T-cell (primary cell): Measurements from ENCODE around the gene TASP1. TPM values are rescaled to one million over a fixed set of nuclear protein-coding genes. Genes with fewer than 3 reads are reported as not detected.
A peak's percentile ranks its signal among the peaks of the same experiment; 100 is the strongest.

Experiments used
- ATAC-seq, 4 experiments: fragments of 200-7000 bp in 3 of 4; fragments of 150-1000 bp in 1 of 4; cut with Tn5 transposase; replicated peaks in 1 of 4; 1 replicate in 3 of 4; 2 replicates in 1 of 4; pipeline ENCODE4 v1.10.0; 2021; ENCODE audit warnings: moderate library complexity in 3 of 4, mild to moderate bottlenecking in 2 of 4, moderate number of reproducible peaks in 1 of 4
- CTCF ChIA-PET, 2 donors: fragments of 300-600 bp; sonication (Branson Sonifier 250); formaldehyde crosslinking; loops; one replicate each; lab custom pipeline; 2022; ENCODE audit warnings: antibody characterized with exemption in 2 of 2; lab: Charles Lee
- POLR2A ChIA-PET, 2 donors: fragments of 300-600 bp; sonication (Branson Sonifier 250); formaldehyde crosslinking; loops; one replicate each; lab custom pipeline; 2022; ENCODE audit warnings: antibody characterized with exemption in 2 of 2; lab: Charles Lee
- DNase-seq, 35 experiments: peaks; one replicate each; pipeline versions ENCODE4 v3.0.0 to v3.0.0-alpha.2; 2013 to 2023
- H3K27ac ChIP-seq: one replicate; pipeline ENCODE4 v1.5.1; 2013; ENCODE audit warnings: low read length
- H3K27me3 ChIP-seq, 2 experiments: replicated peaks in 1 of 2; 1 replicate in 1 of 2; 2 replicates in 1 of 2; pipeline versions ENCODE4 v1.6.1 to v1.7.0; 2013; ENCODE audit warnings: low read length in 1 of 2, mixed read lengths in 1 of 2; ENCODE audit not compliant: control insufficient read depth in 2 of 2, insufficient read depth in 2 of 2; ENCODE audit errors: extremely low read depth in 1 of 2
- H3K36me3 ChIP-seq, 2 donors: 1 replicate in 1 of 2; 2 replicates in 1 of 2; pipeline versions ENCODE4 v1.6.1 to v1.7.0; 2013; ENCODE audit warnings: low read length in 1 of 2; ENCODE audit not compliant: control insufficient read depth in 2 of 2, insufficient read depth in 1 of 2; ENCODE audit errors: extremely low read depth in 1 of 2
- H3K4me1 ChIP-seq, 2 experiments: 1 replicate in 1 of 2; 2 replicates in 1 of 2; pipeline versions ENCODE4 v1.6.1 to v1.7.0; 2013; ENCODE audit warnings: low read length in 2 of 2, mixed read lengths in 1 of 2; ENCODE audit not compliant: insufficient read depth in 2 of 2, control insufficient read depth in 1 of 2; ENCODE audit errors: extremely low read depth in 1 of 2
- H3K4me3 ChIP-seq, 2 donors: 1 replicate in 1 of 2; 2 replicates in 1 of 2; pipeline versions ENCODE4 v1.5.1 to v1.7.0; 2013; ENCODE audit warnings: mild to moderate bottlenecking in 2 of 2, low read length in 1 of 2, moderate library complexity in 1 of 2; ENCODE audit not compliant: control insufficient read depth in 1 of 2; ENCODE audit errors: extremely low read depth in 1 of 2
- H3K9me3 ChIP-seq: 2 replicates; pipeline ENCODE4 v1.7.0; 2013
- H3K27ac Mint-ChIP-seq, 2 donors: one replicate each; pipeline ENCODE4 v1.8.0; 2020 to 2021; ENCODE audit warnings: mild to moderate bottlenecking in 2 of 2, mixed read lengths in 2 of 2
- H3K27me3 Mint-ChIP-seq, 2 donors: one replicate each; pipeline ENCODE4 v1.8.0; 2021 to 2022; ENCODE audit warnings: mixed read lengths in 2 of 2
- H3K36me3 Mint-ChIP-seq: one replicate; pipeline ENCODE4 v1.8.0; 2021; ENCODE audit warnings: mixed read lengths
- H3K4me1 Mint-ChIP-seq, 3 donors: one replicate each; pipeline ENCODE4 v1.8.0; 2020 to 2022; ENCODE audit warnings: mixed read lengths in 3 of 3, mild to moderate bottlenecking in 1 of 3
- H3K4me3 Mint-ChIP-seq, 3 donors: one replicate each; pipeline ENCODE4 v1.8.0; 2020 to 2022; ENCODE audit warnings: mild to moderate bottlenecking in 3 of 3, mixed read lengths in 3 of 3, moderate library complexity in 3 of 3
- H3K9me3 Mint-ChIP-seq, 3 donors: one replicate each; pipeline ENCODE4 v1.8.0; 2020 to 2022; ENCODE audit warnings: mixed read lengths in 3 of 3
- WGBS: methylation state at CpG from one replicate; pipeline ENCODE4 v1.1.5; 2013; ENCODE audit warnings: missing lambda C conversion rate; ENCODE audit not compliant: insufficient coverage; 5-methylcytosine and 5-hydroxymethylcytosine counted together
- total RNA-seq, 35 experiments: library from RNA in 6 of 35; stranded (reverse) in 6 of 35; fragments of 120-200 nt in 1 of 35; gene quantifications; one replicate each; pipeline versions ENCODE4 v1.2.1 to v1.2.4 and lab custom pipeline; 2013 to 2026

The TASP1 gene
- total RNA-seq, 5 donors from 2014 or later (not counting 1 experiment from before 2014, with no cell fraction given) = 11.2 to 19.4 (median 13.8) TPM

GRCh38 chr20:13549451-13549850 is 89.3 kb downstream of the TASP1 start:
- no peaks in the 10 kb centered on the region for H3K27me3 Mint-ChIP-seq
- no peak overlapping the region for H3K27ac Mint-ChIP-seq
- H3K4me3 Mint-ChIP-seq = no peak overlapping the region
- Histone ChIP-seq H3K36me3 (no peaks in the 10 kb centered on the region), H3K27me3 (no peaks in the 10 kb centered on the region), H3K27ac (no peak overlapping the region), H3K4me3 (no peak overlapping the region), H3K4me1 (no peaks in the 10 kb centered on the region), H3K9me3 (no peaks in the 10 kb centered on the region)
- ChIA-PET CTCF (interaction anchor here (0.6 to 3.6 kb wide), 5 partner anchors 8 to 624 kb away, joined by 3 to 22 read pairs (median 5); no protein-coding TSS in a partner anchor), POLR2A (interaction anchor here in 1 of 2 donors (0.7 kb wide), 1 partner anchor 60 kb away, joined by 5 read pairs; no protein-coding TSS in a partner anchor)
- ATAC-seq (no peak), DNase-seq (no peak)
- H3K9me3 Mint-ChIP-seq = no peaks in the 10 kb centered on the region
- no peaks in the 10 kb centered on the region for H3K4me1 Mint-ChIP-seq
- peaks cover 23% of the 10 kb centered on the region for H3K36me3 Mint-ChIP-seq
- WGBS = no CpG with 5 or more reads among the region's 1 CpG

- Mint-ChIP-seq H3K27ac (no peak overlapping the region), H3K4me3 (no peak overlapping the region), H3K36me3 (peaks cover 11% of the 10 kb centered on the region), H3K4me1 (no peaks in the 10 kb centered on the region), H3K27me3 (no peaks in the 10 kb centered on the region), H3K9me3 (no peaks in the 10 kb centered on the region)
- H3K4me1 ChIP-seq = no peaks in the 10 kb centered on the region
- no peaks in the 10 kb centered on the region for H3K27me3 ChIP-seq
- ChIA-PET CTCF (interaction anchor here (0.6 to 3.6 kb wide), 24 partner anchors 9 to 622 kb away, joined by 3 to 32 read pairs (median 4); no protein-coding TSS in a partner anchor), POLR2A (interaction anchor here (0.5 to 0.6 kb wide), 4 partner anchors 10 to 430 kb away, joined by 3 read pairs; no protein-coding TSS in a partner anchor)
- no CpG with 5 or more reads among the region's 2 CpGs for WGBS
- DNase-seq (peak; percentile 3 to 69 (median 48)), ATAC-seq (peak in 1 of 4 experiments; percentile 41)
- no peaks in the 10 kb centered on the region for H3K36me3 ChIP-seq
- no peak overlapping the region for H3K27ac ChIP-seq
- H3K9me3 ChIP-seq = no peaks in the 10 kb centered on the region
- no peak overlapping the region for H3K4me3 ChIP-seq
Measured at GRCh38 chr20:13546497-13547131, 92.1 kb downstream of the TASP1 start.

DNA sequence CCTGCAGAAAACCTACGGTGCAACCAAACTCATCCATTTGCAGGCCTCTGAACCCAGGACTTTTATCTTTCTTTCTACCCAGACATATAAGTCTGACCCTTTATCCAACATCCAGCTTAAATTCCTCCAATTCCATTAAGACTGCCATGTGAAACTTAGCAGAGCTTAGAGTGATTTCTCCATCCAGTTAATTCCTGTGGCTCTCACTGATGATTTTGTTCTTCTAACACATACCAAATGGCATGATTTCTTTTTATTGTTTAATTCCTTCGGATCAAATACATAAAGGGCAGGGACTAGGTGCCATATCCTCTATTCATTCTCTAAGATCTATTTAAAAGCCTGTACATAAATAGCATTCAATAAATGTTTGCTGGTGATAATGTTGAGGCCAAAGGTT is 92.9 kb downstream of the TASP1 start:
- POLR2A ChIA-PET = interaction anchor here in 1 of 2 donors (0.7 kb wide), 1 partner anchor 17 kb away, joined by 4 read pairs; no protein-coding TSS in a partner anchor
- no peaks in the 10 kb centered on the region for H3K27me3 ChIP-seq
- no peaks in the 10 kb centered on the region for H3K4me1 ChIP-seq
- no peaks in the 10 kb centered on the region for H3K9me3 Mint-ChIP-seq
- no peaks in the 10 kb centered on the region for H3K4me1 Mint-ChIP-seq
- H3K9me3 ChIP-seq = no peaks in the 10 kb centered on the region
- 100% methylated on average over 1 of the region's 2 CpGs for WGBS
- H3K4me3 Mint-ChIP-seq = no peak overlapping the region
- ATAC-seq = no peak
- H3K4me3 ChIP-seq = no peak overlapping the region
- H3K27me3 Mint-ChIP-seq = no peaks in the 10 kb centered on the region
- no peak for DNase-seq
- CTCF ChIA-PET = interaction anchor here (0.6 to 3.6 kb wide), 13 partner anchors 8 to 620 kb away, joined by 3 to 32 read pairs (median 5); no protein-coding TSS in a partner anchor
- H3K36me3 ChIP-seq = no peaks in the 10 kb centered on the region
- no peak overlapping the region for H3K27ac Mint-ChIP-seq
- no peak overlapping the region for H3K27ac ChIP-seq
- peaks cover 10% of the 10 kb centered on the region for H3K36me3 Mint-ChIP-seq

DNA sequence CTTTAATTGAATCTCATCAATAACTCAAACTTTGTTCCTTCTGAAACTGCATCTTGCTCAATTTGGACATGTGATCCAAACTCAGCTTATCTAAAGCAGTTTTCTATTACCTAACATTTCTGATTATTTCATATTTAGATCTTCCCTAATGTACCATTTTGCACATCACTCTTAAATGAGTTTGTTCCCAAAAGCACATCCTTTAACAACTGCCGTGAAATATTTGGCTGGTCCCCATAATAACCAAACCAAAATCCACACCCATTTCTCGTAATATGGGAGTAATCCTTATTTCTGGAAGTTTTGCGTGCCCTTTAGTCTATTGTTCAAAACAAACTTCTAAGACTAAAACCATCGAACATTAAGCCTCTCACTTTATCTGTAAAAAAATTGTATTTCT is 94.9 kb downstream of the TASP1 start:
- H3K36me3 ChIP-seq = no peaks in the 10 kb centered on the region
- no peaks in the 10 kb centered on the region for H3K27me3 Mint-ChIP-seq
- H3K27ac ChIP-seq = no peak overlapping the region
- H3K9me3 Mint-ChIP-seq = no peaks in the 10 kb centered on the region
- no peak overlapping the region for H3K4me3 Mint-ChIP-seq
- H3K4me3 ChIP-seq = no peak overlapping the region
- no peaks in the 10 kb centered on the region for H3K27me3 ChIP-seq
- peaks cover 10% of the 10 kb centered on the region for H3K36me3 Mint-ChIP-seq
- DNase-seq (no peak), ATAC-seq (no peak)
- no peaks in the 10 kb centered on the region for H3K4me1 ChIP-seq
- no peaks in the 10 kb centered on the region for H3K4me1 Mint-ChIP-seq
- POLR2A ChIA-PET = no interaction called here
- no peaks in the 10 kb centered on the region for H3K9me3 ChIP-seq
- CTCF ChIA-PET = interaction anchor here (0.6 to 1.0 kb wide), 2 partner anchors 13 to 896 kb away, joined by 3 read pairs; no protein-coding TSS in a partner anchor
- H3K27ac Mint-ChIP-seq = no peak overlapping the region
- WGBS = no CpG with 5 or more reads among the region's 4 CpGs

DNA sequence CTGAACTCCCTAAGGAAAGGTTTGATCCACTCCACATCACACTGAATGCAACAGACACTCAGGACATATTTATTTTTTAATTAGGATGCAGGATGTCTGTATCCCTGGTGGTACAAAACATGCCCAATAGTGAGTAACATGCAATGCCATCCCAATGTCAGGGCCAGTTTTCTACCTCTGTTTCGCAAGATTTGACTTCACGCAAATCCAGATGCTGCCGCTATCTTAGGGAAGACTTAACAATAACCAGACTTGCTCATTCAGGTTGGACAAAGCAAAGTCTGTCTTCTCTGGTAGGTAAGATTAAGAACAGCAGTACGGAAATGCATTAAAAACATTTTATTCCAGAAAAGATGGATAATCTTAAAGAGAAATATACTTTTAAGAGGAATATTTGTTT is 103.1 kb downstream of the TASP1 start:
- no peaks in the 10 kb centered on the region for H3K36me3 ChIP-seq
- no peaks in the 10 kb centered on the region for H3K9me3 Mint-ChIP-seq
- H3K4me3 ChIP-seq = no peak overlapping the region
- DNase-seq (no peak), ATAC-seq (no peak)
- H3K4me3 Mint-ChIP-seq = no peak overlapping the region
- CTCF ChIA-PET = no interaction called here
- peaks cover 30% of the 10 kb centered on the region for H3K36me3 Mint-ChIP-seq
- no peaks in the 10 kb centered on the region for H3K27me3 ChIP-seq
- H3K27me3 Mint-ChIP-seq = no peaks in the 10 kb centered on the region
- H3K4me1 ChIP-seq = no peaks in the 10 kb centered on the region
- POLR2A ChIA-PET = no interaction called here
- no peak overlapping the region for H3K27ac Mint-ChIP-seq
- no peak overlapping the region for H3K27ac ChIP-seq
- H3K9me3 ChIP-seq = no peaks in the 10 kb centered on the region
- WGBS = 100% methylated on average over 3 of the region's 4 CpGs
- H3K4me1 Mint-ChIP-seq = no peaks in the 10 kb centered on the region

DNA sequence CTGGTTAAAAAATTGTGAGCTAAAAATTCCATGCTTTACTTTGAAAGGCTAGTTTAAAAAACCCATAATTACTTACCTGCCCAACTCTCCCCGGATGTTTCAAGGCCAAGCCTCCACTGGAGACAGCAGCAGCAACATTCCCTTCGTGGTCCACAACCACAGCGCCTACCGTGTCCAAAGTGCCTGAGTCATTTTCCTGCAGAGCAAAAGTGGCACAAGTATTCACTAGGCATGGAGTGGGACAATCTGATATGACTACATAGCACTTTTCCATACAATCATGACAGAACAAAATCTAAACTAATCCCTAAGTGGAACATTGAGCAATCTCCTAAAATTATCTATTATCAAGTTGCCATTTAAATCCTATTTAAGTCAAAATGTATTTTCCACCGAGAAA is 104.8 kb downstream of the TASP1 start:
- WGBS = 95% methylated on average over 4 of the region's 5 CpGs
- Mint-ChIP-seq H3K4me1 (no peaks in the 10 kb centered on the region), H3K9me3 (no peaks in the 10 kb centered on the region), H3K4me3 (no peak overlapping the region), H3K36me3 (peaks cover 35% of the 10 kb centered on the region), H3K27ac (no peak overlapping the region), H3K27me3 (no peaks in the 10 kb centered on the region)
- Histone ChIP-seq H3K4me1 (no peaks in the 10 kb centered on the region), H3K27me3 (no peaks in the 10 kb centered on the region), H3K4me3 (no peak overlapping the region), H3K36me3 (peaks cover 0 to under 1% of the 10 kb centered on the region in 2 donors), H3K27ac (no peak overlapping the region), H3K9me3 (no peaks in the 10 kb centered on the region)
- ATAC-seq (no peak), DNase-seq (no peak)
- POLR2A ChIA-PET = no interaction called here
- CTCF ChIA-PET = no interaction called here
